Neural progenitor cell (in vitro differentiated cells): ENCODE results near the gene TMEM100.

Experiments used
- EZH2phosphoT487 ChIP-seq: fragments of 200-600 bp; sonication (generic); IDR thresholded peaks from 2 replicates; pipeline ENCODE4 v1.6.1; 2017; ENCODE audit warnings: antibody characterized with exemption
- TF ChIP-seq, protein P1 (sequence below): fragments of 200-600 bp; sonication (generic); IDR thresholded peaks from 2 replicates; pipeline ENCODE4 v1.5.1; 2017; ENCODE audit warnings: antibody characterized with exemption, mild to moderate bottlenecking

DNA sequence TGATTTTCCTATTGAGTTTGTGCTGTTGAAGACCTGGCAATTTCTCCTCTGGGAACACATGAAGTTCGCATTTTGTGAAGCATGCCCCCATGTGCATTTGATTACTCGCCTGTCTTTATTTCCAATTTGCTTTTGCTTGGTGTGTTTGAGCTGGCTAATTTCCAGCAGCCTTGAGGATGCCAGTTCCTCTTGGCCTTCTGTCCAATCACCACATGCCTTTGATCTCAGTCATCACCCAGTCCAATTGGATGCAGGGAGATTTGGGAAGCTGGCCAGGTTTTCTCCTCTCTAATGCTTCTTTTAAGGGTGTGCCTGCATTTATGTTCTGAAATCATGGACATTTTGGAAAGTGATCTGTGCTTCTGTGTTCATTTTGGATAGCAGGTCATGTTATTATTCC, 3.8 kb upstream of the TMEM100 start:
- TF ChIP-seq, protein P1, sequence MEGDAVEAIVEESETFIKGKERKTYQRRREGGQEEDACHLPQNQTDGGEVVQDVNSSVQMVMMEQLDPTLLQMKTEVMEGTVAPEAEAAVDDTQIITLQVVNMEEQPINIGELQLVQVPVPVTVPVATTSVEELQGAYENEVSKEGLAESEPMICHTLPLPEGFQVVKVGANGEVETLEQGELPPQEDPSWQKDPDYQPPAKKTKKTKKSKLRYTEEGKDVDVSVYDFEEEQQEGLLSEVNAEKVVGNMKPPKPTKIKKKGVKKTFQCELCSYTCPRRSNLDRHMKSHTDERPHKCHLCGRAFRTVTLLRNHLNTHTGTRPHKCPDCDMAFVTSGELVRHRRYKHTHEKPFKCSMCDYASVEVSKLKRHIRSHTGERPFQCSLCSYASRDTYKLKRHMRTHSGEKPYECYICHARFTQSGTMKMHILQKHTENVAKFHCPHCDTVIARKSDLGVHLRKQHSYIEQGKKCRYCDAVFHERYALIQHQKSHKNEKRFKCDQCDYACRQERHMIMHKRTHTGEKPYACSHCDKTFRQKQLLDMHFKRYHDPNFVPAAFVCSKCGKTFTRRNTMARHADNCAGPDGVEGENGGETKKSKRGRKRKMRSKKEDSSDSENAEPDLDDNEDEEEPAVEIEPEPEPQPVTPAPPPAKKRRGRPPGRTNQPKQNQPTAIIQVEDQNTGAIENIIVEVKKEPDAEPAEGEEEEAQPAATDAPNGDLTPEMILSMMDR: no peak
- no peak for TF ChIP-seq EZH2phosphoT487
